Liver (tissue), 9 donors: ENCODE data around the gene LSAMP. TPM values are rescaled to one million over a fixed set of nuclear protein-coding genes. Genes with fewer than 3 reads are reported as not detected.

Experiments
- DNase-seq: peaks from one replicate; pipeline ENCODE4 v3.0.0-alpha.2; 2017; ENCODE audit warnings: low spot score
- H3K27ac ChIP-seq, 2 donors: one replicate each; pipeline ENCODE4 v1.7.0; 2013; ENCODE audit warnings: inconsistent platforms in 2 of 2, low read length in 2 of 2, control low read depth in 1 of 2, low read depth in 1 of 2, mild to moderate bottlenecking in 1 of 2
- H3K27me3 ChIP-seq, 4 donors: one replicate each; pipeline versions ENCODE4 v1.6.1 to v1.7.0; 2013; ENCODE audit warnings: low read length in 3 of 4, inconsistent platforms in 1 of 4, mild to moderate bottlenecking in 1 of 4, moderate library complexity in 1 of 4; ENCODE audit not compliant: control insufficient read depth in 4 of 4, insufficient read depth in 4 of 4
- H3K36me3 ChIP-seq, 4 donors: one replicate each; pipeline versions ENCODE4 v1.6.1 to v1.7.0; 2013; ENCODE audit warnings: low read length in 3 of 4, mild to moderate bottlenecking in 3 of 4, low read depth in 1 of 4, moderate library complexity in 1 of 4; ENCODE audit not compliant: control insufficient read depth in 4 of 4, insufficient read depth in 3 of 4
- H3K4me1 ChIP-seq, 4 donors: one replicate each; pipeline versions ENCODE4 v1.6.1 to v1.7.0; 2013; ENCODE audit warnings: low read length in 3 of 4, mild to moderate bottlenecking in 3 of 4, moderate library complexity in 1 of 4; ENCODE audit not compliant: control insufficient read depth in 4 of 4, insufficient read depth in 4 of 4
- H3K4me3 ChIP-seq, 3 donors: one replicate each; pipeline versions ENCODE4 v1.6.1 to v1.7.0; 2013; ENCODE audit warnings: low read length in 3 of 3, control low read depth in 1 of 3, low read depth in 1 of 3, mild to moderate bottlenecking in 1 of 3
- H3K9ac ChIP-seq, 2 donors: one replicate each; pipeline ENCODE4 v1.7.0; 2013; ENCODE audit warnings: low read length in 2 of 2, mild to moderate bottlenecking in 2 of 2, moderate library complexity in 2 of 2, control low read depth in 1 of 2, low read depth in 1 of 2
- H3K9me3 ChIP-seq, 4 donors: one replicate each; pipeline versions ENCODE4 v1.6.1 to v1.7.0; 2013; ENCODE audit warnings: low read length in 3 of 4; ENCODE audit not compliant: control insufficient read depth in 4 of 4
- EGR1 ChIP-seq, 2 donors: IDR thresholded peaks; 2 replicates each; pipeline ENCODE4 v1.6.1; 2016 to 2018; ENCODE audit warnings: antibody characterized with exemption in 2 of 2, low read depth in 2 of 2
- FOXA1 ChIP-seq: IDR thresholded peaks from 2 replicates; pipeline ENCODE4 v1.6.1; 2016; ENCODE audit warnings: antibody characterized with exemption
- FOXA2 ChIP-seq: IDR thresholded peaks from 2 replicates; pipeline ENCODE4 v1.6.1; 2016; ENCODE audit warnings: antibody characterized with exemption
- GABPA ChIP-seq, 2 donors: IDR thresholded peaks in 1 of 2; conservative IDR thresholded peaks in 1 of 2; 2 replicates each; pipeline ENCODE4 v1.6.1; 2016; ENCODE audit warnings: antibody characterized with exemption in 2 of 2, mild to moderate bottlenecking in 1 of 2, moderate library complexity in 1 of 2
- NR2F2 ChIP-seq: IDR thresholded peaks from 2 replicates; pipeline ENCODE4 v1.6.1; 2016; ENCODE audit warnings: antibody characterized with exemption
- SP1 ChIP-seq: IDR thresholded peaks from 2 replicates; pipeline ENCODE4 v1.6.1; 2018; ENCODE audit warnings: antibody characterized with exemption, mild to moderate bottlenecking
- TAF1 ChIP-seq: conservative IDR thresholded peaks from 2 replicates; pipeline ENCODE4 v1.6.1; 2016; ENCODE audit warnings: antibody characterized with exemption, mild to moderate bottlenecking
- WGBS: extraction: QIAGEN DNeasy Blood & Tissue Kit; methylation state at CpG from one replicate; pipeline ENCODE4 v1.1.7; 2013; 5-methylcytosine and 5-hydroxymethylcytosine counted together
- polyA plus RNA-seq, 2 donors: library from polyadenylated mRNA; stranded (reverse) in 1 of 2; unstranded in 1 of 2; fragments of 200-250 nt in 1 of 2; fragments of >200 nt in 1 of 2; fragmentation: Nextera tagmentation in 1 of 2; extraction: Ambion mirVana in 1 of 2; gene quantifications; one replicate each; pipeline versions ENCODE4 v1.2.1 to v1.2.3, GENCODE V29; 2013 to 2015
- total RNA-seq, 2 donors: library from RNA; depleted of rRNA; stranded (reverse); fragments of >200 nt; gene quantifications; one replicate each; pipeline ENCODE4 v1.2.3, GENCODE V29; 2014
- TF ChIP-seq, protein P1 (sequence below): IDR thresholded peaks from 2 replicates; pipeline ENCODE4 v1.6.1; 2016; ENCODE audit warnings: antibody characterized with exemption
- TF ChIP-seq, protein P2 (sequence below): IDR thresholded peaks from 2 replicates; pipeline ENCODE4 v1.6.1; 2016; ENCODE audit warnings: antibody characterized with exemption
- TF ChIP-seq, protein P3 (sequence below): IDR thresholded peaks from 2 replicates; pipeline ENCODE4 v1.6.1; 2016; ENCODE audit warnings: antibody characterized with exemption, mild to moderate bottlenecking
- TF ChIP-seq, protein P4 (sequence below): fragments of 150-350 bp; IDR thresholded peaks from 2 replicates; pipeline ENCODE4 v1.5.1; 2017; ENCODE audit warnings: improper control_type of control experiment, low read depth, low read length; ENCODE audit not compliant: missing input control
- donor health status: healthy.
- donor health status: healthy.
- donor health status: healthy.
- donor health status: healthy.
- donor health status: healthy.

Gene LSAMP
- total and polyA plus RNA-seq, 4 donors, result 0.01 to 0.17 (median 0.06) TPM

DNA sequence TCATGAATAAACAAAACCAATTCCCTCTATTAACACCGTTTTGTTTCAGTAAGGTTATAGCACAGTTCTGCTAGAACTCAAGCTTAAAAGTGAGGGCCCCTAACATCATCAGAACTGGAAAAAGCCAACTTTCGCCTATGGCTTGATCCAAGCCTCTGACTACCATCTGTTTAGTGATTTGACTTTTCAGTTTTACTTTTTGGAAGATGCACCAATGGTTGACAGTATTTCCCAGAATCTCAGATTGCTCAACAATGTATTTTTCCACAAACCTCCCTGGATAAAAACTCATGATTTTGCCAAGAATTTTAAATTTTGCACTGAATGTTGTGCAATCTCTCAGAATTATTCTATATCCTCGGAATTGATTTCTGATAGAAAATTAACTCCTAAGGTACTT is 190.7 kb downstream of the LSAMP start:
- Histone ChIP-seq H3K36me3 (no peaks in the 10 kb centered on the region), H3K9me3 (no peaks in the 10 kb centered on the region), H3K4me3 (no peak overlapping the region), H3K4me1 (no peaks in the 10 kb centered on the region), H3K27me3 (no peaks in the 10 kb centered on the region), H3K9ac (no peak overlapping the region), H3K27ac (no peak overlapping the region)
- WGBS, result 59% methylated on average over 3 of the region's 3 CpGs
- no peak for DNase-seq
- TF ChIP-seq, protein P1, sequence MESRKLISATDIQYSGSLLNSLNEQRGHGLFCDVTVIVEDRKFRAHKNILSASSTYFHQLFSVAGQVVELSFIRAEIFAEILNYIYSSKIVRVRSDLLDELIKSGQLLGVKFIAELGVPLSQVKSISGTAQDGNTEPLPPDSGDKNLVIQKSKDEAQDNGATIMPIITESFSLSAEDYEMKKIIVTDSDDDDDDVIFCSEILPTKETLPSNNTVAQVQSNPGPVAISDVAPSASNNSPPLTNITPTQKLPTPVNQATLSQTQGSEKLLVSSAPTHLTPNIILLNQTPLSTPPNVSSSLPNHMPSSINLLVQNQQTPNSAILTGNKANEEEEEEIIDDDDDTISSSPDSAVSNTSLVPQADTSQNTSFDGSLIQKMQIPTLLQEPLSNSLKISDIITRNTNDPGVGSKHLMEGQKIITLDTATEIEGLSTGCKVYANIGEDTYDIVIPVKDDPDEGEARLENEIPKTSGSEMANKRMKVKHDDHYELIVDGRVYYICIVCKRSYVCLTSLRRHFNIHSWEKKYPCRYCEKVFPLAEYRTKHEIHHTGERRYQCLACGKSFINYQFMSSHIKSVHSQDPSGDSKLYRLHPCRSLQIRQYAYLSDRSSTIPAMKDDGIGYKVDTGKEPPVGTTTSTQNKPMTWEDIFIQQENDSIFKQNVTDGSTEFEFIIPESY, result no peak
- no peak for TF ChIP-seq FOXA2
- no peak for TF ChIP-seq GABPA (IDR thresholded peaks at IDR 0.05 in 1 of 2, conservative IDR thresholded peaks at IDR 0.05 in 1 of 2)
- no peak for TF ChIP-seq EGR1 (IDR thresholded peaks at IDR 0.05; ENCODE audit: low read depth in 2 of 2)
- no peak for TF ChIP-seq SP1

DNA sequence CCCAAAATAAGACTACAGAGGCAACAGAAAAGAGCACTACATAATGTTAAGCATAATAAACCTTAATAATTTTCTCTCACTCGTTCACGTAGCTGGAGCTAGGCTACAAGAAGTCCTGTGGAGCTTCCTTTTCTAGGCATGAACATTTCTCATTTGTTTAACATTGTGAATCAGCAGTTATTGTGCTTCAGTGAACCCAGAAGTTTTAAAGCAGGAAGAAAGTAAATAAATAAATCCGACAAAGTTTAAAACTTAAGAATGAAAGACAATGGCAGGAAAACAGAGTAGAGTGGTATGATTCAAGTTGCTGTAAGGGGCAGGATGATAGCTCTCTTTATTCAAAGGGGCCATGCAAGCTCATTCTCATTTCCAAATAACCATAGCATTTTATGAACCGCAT is 191.8 kb downstream of the LSAMP start:
- TF ChIP-seq FOXA1 (no peak), NR2F2 (no peak), GABPA (IDR thresholded peaks at IDR 0.05 in 1 of 2, conservative IDR thresholded peaks at IDR 0.05 in 1 of 2) (no peak), FOXA2 (no peak), TAF1 (no peak), EGR1 (IDR thresholded peaks at IDR 0.05; ENCODE audit: low read depth in 2 of 2) (no peak)
- TF ChIP-seq, protein P2, sequence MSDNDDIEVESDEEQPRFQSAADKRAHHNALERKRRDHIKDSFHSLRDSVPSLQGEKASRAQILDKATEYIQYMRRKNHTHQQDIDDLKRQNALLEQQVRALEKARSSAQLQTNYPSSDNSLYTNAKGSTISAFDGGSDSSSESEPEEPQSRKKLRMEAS, result no peak
- TF ChIP-seq, protein P3, sequence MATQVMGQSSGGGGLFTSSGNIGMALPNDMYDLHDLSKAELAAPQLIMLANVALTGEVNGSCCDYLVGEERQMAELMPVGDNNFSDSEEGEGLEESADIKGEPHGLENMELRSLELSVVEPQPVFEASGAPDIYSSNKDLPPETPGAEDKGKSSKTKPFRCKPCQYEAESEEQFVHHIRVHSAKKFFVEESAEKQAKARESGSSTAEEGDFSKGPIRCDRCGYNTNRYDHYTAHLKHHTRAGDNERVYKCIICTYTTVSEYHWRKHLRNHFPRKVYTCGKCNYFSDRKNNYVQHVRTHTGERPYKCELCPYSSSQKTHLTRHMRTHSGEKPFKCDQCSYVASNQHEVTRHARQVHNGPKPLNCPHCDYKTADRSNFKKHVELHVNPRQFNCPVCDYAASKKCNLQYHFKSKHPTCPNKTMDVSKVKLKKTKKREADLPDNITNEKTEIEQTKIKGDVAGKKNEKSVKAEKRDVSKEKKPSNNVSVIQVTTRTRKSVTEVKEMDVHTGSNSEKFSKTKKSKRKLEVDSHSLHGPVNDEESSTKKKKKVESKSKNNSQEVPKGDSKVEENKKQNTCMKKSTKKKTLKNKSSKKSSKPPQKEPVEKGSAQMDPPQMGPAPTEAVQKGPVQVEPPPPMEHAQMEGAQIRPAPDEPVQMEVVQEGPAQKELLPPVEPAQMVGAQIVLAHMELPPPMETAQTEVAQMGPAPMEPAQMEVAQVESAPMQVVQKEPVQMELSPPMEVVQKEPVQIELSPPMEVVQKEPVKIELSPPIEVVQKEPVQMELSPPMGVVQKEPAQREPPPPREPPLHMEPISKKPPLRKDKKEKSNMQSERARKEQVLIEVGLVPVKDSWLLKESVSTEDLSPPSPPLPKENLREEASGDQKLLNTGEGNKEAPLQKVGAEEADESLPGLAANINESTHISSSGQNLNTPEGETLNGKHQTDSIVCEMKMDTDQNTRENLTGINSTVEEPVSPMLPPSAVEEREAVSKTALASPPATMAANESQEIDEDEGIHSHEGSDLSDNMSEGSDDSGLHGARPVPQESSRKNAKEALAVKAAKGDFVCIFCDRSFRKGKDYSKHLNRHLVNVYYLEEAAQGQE, result no peak
- TF ChIP-seq, protein P4, sequence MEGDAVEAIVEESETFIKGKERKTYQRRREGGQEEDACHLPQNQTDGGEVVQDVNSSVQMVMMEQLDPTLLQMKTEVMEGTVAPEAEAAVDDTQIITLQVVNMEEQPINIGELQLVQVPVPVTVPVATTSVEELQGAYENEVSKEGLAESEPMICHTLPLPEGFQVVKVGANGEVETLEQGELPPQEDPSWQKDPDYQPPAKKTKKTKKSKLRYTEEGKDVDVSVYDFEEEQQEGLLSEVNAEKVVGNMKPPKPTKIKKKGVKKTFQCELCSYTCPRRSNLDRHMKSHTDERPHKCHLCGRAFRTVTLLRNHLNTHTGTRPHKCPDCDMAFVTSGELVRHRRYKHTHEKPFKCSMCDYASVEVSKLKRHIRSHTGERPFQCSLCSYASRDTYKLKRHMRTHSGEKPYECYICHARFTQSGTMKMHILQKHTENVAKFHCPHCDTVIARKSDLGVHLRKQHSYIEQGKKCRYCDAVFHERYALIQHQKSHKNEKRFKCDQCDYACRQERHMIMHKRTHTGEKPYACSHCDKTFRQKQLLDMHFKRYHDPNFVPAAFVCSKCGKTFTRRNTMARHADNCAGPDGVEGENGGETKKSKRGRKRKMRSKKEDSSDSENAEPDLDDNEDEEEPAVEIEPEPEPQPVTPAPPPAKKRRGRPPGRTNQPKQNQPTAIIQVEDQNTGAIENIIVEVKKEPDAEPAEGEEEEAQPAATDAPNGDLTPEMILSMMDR, result no peak
- Histone ChIP-seq H3K27ac (no peak overlapping the region), H3K27me3 (no peaks in the 10 kb centered on the region), H3K9ac (no peak overlapping the region), H3K4me3 (no peak overlapping the region), H3K9me3 (no peaks in the 10 kb centered on the region), H3K4me1 (no peaks in the 10 kb centered on the region), H3K36me3 (no peaks in the 10 kb centered on the region)
- DNase-seq, result no peak
- 43% methylated on average over 4 of the region's 4 CpGs for WGBS
